ENCODE data around the gene USP20.

The USP20 gene

GRCh38 chr9:129854588-129855110 is 19.4 kb downstream of the USP20 start:
- DNase-seq (ENCODE audit: low read depth in 3 of 3): no peak

GRCh38 chr9:129857207-129857606 is 21.9 kb downstream of the USP20 start:
- no peak for DNase-seq (ENCODE audit: low read depth in 3 of 3)

GRCh38 chr9:129858167-129858962 is 23.1 kb downstream of the USP20 start:
- DNase-seq (ENCODE audit: low read depth in 3 of 3): no peak

DNA sequence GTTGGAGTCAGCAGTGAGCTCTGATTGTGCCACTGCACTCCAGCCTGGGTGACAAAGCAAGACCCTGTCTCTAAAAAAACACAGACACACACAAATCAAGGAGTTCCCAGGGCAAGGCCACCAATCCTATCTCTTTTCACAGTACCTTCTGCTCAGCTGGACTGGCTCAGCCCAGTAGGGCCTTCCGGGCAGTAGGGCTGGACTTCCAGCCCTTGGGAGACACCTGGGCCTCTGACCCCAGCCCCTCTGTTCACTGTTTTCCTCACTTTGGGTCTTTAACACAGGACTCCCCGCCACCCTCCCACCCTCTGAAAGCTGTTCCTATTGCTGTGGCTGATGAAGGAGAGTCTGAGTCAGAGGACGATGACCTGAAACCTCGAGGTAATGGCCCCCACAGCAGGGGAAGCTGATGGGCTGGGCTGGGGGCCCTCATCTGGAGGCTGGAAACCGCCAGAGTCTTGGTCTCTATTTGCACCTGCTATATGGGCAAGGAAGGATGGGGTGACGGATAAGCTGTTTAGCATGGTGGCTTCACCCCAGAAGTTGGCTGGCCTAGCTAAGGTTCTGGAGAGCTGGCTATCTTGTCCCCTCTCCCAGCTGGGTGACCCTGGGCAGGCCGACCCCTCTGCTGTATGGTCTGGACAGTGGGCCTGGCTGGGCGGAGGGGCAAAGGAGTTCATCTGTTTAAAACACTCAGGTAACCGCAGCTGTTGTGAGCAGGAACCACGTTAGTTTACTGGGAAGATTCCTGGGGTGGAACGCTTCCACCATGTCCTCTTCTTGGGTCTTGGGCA is 25.6 kb downstream of the USP20 start:
- DNase-seq (ENCODE audit: low read depth in 3 of 3): no peak

DNA sequence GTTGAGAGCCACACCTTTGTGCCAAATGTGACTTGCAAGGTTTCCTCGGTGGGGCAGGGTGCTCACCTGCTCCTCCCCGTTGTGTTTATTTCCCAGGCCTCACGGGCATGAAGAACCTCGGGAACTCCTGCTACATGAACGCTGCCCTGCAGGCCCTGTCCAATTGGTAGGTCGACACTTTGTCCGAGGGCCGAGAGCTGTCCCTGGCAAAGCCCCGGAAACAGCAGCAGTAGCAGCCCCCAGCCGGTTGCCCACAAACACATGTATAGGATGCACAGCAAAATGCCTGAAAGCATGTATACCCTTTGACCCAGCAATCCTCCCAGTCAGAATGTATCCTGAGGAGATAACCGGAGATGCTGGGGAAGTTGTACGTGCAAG is 26.2 kb downstream of the USP20 start:
- no peak for DNase-seq (ENCODE audit: low read depth in 3 of 3)

DNA sequence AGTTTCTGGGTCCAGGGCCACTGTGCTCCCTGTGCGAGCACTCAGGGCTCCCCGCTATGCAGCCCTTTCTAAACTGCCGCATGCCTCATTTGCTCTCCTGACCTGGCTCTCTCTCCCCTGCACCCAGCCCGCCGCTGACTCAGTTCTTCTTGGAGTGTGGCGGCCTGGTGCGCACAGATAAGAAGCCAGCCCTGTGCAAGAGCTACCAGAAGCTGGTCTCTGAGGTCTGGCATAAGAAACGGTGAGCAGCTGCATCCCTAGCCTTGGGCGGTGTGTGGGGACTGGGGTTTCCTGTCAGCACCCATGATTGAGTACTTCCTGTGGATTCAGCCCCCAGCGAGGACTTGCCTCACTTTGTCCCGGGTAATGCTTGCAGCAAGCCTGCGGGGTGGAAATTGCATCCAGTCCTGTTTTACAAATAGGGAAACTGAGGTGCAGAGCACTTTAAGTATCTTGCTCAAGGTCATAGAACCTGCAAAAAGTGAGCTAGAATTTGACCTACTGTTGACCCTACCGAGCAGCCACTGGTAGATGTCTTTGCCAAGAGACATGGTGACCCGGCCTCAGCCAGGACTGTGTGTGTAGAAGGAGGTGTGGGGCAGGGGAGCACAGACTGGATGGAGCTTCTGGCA is 27.9 kb downstream of the USP20 start:
- peak in 1 of 3 donors; percentile 59 for DNase-seq (ENCODE audit: low read depth in 3 of 3)

DNA sequence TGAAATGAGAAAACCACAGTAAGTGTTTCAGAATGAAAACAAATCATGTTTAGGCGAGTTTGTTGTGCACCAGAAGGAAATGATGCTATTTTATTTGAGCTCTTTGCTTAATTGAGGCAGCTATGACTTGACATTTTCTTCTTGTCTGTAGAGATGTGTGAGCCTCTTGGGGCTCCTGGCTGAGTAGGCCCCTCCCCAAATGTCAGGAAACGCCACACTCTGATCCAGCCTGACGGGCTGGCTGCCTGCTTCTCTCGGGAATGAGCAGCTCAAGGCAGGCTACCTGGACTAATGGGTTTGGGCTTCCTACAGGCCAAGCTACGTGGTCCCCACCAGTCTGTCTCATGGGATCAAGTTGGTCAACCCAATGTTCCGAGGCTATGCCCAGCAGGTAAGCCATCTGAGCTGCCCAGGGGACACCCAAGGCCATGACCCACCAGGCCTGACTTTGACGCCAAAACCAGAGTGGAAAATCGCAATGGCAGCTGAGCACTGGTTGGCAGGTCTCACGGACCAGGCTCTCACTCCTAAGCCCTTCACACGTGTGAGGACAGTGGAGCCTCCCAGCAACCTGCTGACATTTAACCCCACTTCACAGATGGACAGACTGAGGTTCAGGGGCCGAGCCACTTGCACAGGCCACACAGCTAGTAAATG is 29.9 kb downstream of the USP20 start:
- no peak for DNase-seq (ENCODE audit: low read depth in 3 of 3)

DNA sequence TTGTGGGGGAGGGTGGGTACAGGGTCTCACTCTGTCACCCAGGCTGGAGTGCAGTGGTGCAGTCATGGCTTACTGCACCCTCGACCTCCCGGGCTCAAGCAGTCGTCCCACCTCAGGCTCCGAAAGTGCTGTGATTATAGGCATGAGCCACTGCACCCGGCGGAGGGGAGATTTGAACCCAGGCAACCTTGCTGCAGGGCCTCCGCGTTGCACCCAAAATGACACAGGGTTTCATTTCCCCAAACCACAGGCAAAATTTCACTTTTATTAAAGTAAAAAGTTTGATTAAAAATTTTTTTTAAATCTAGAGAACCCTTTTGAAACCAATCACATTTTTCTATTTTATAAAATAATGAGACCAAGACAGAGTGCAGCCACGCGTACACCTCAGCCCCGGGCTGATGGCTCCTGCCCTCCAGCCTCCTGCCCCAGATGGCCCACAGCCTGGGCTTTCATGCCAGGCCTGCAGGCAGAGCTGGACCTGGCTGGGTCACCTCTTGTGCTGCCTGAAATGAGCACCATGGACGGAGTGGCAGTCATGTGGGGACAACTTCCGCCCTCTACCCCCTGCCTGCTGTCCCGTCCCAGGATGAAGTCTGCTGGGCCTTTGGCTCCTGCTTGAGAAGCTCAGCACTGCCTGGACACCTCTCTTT is 30.5 kb downstream of the USP20 start:
- DNase-seq (ENCODE audit: low read depth in 3 of 3): no peak

- no peak for DNase-seq (ENCODE audit: low read depth in 3 of 3)
These were observed 31.3 kb downstream of the USP20 start for GRCh38 chr9:129866394-129867135.

GRCh38 chr9:129867136-129868022 is 32.1 kb downstream of the USP20 start:
- no peak for DNase-seq (ENCODE audit: low read depth in 3 of 3)

GRCh38 chr9:129868023-129868871 is 33.0 kb downstream of the USP20 start:
- no peak for DNase-seq (ENCODE audit: low read depth in 3 of 3)

- peak in 2 of 3 donors; percentile 76 to 81 for DNase-seq (ENCODE audit: low read depth in 3 of 3)
These were observed 33.7 kb downstream of the USP20 start for GRCh38 chr9:129868872-129869486.

DNA sequence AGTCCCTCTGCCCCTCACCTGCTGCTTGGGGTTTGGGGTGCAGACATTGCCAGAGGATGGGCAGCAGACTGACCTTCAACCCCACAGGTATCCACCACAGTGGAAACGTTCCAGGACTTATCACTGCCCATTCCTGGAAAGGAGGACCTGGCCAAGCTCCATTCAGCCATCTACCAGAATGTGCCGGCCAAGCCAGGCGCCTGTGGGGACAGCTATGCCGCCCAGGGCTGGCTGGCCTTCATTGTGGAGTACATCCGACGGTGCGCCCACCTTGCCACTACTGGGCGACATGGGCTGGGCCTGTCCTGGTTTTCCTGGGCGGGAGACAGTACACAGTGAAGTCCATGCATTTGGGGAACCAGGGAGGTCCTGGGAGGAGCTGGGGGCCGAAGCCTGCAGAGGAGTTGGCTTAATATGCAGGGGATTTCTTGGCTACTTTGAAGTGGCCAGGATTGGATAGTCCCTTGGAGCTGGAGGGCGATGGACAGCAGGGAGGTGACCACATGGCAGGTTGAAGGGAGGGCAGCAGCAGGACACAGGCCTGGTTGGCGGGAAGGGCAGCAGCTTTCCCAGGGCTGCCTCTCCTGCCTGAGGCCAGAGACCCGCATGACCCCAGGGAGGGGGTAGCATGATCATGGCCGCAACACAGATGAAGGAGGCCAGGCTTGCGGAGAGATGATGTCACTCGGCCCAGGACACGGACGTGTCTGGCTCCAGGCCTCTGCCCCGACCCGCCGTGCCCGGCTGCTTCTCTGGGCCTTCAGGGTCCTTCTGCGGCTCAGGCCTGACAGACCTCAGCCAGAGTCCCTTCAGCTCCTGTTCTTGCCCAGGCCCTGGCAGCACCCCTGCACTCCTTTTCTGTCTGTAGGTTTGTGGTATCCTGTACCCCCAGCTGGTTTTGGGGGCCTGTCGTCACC is 34.6 kb downstream of the USP20 start:
- DNase-seq (ENCODE audit: low read depth in 3 of 3): no peak

DNA sequence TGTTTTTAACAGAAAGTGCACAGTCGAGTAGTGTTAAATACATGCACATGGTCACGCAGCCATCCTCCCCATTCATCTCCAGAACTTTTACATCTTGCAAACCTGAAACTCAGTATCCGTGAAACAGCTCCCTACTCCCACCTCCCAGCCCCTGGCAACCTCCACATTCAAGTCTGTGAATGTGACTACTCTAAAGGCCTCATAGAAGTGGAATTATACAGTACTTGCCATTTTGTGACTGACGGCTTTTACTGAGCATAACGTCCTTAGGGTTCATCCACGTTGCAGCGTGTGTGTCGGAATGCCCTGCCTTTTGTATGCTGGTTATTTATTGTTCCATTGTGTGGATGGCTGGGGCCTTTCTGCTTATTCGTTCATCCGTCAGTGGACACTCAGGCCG is 35.8 kb downstream of the USP20 start:
- DNase-seq (ENCODE audit: low read depth in 3 of 3): no peak

GRCh38 chr9:129873563-129874190 is 38.4 kb downstream of the USP20 start:
- DNase-seq (ENCODE audit: low read depth in 3 of 3): no peak

GRCh38 chr9:129874261-129875101 is 39.2 kb downstream of the USP20 start:
- DNase-seq (ENCODE audit: low read depth in 3 of 3): no peak

Data from stimulated activated CD4-positive, alpha-beta T cell treated with anti-CD3 and anti-CD28 coated beads, TNF-alpha, amount 100 ng/mL, for 48 hours (primary cell).